Ishikawa (cell line): ENCODE results near the gene ZNF555.

Source experiments
- CEBPB ChIP-seq: IDR thresholded peaks from 2 replicates; pipeline ENCODE4 v1.6.1; 2012
- CREB1 ChIP-seq: IDR thresholded peaks from 2 replicates; pipeline ENCODE4 v1.6.1; 2012; ENCODE audit warnings: low read depth
- EGR1 ChIP-seq: IDR thresholded peaks from 2 replicates; pipeline ENCODE4 v1.6.1; 2012
- EP300 ChIP-seq: IDR thresholded peaks from 2 replicates; pipeline ENCODE4 v1.6.1; 2012; ENCODE audit warnings: borderline replicate concordance
- FOXM1 ChIP-seq: IDR thresholded peaks from 2 replicates; pipeline ENCODE4 v1.6.1; 2012; ENCODE audit warnings: low read depth, borderline replicate concordance
- NFIC ChIP-seq: IDR thresholded peaks from 2 replicates; pipeline ENCODE4 v1.6.1; 2012
- RAD21 ChIP-seq: IDR thresholded peaks from 2 replicates; pipeline ENCODE4 v1.6.1; 2012; ENCODE audit warnings: low read depth
- TAF1 ChIP-seq: IDR thresholded peaks from 2 replicates; pipeline ENCODE4 v1.6.1; 2012; ENCODE audit warnings: low read depth, mild to moderate bottlenecking
- TCF12 ChIP-seq: IDR thresholded peaks from 2 replicates; pipeline ENCODE4 v1.6.1; 2012; ENCODE audit warnings: low read depth
- TEAD4 ChIP-seq: IDR thresholded peaks from 2 replicates; pipeline ENCODE4 v1.6.1; 2012
- USF1 ChIP-seq: IDR thresholded peaks from 2 replicates; pipeline ENCODE4 v1.6.1; 2012
- YY1 ChIP-seq: IDR thresholded peaks from 2 replicates; pipeline ENCODE4 v1.6.1; 2012; ENCODE audit warnings: low read depth
- ZBTB7A ChIP-seq: IDR thresholded peaks from 2 replicates; pipeline ENCODE4 v1.6.1; 2012; ENCODE audit warnings: low read depth
- TF ChIP-seq, protein P1 (sequence below): IDR thresholded peaks from 2 replicates; pipeline ENCODE4 v1.6.1; 2012
- TF ChIP-seq, protein P2 (sequence below): IDR thresholded peaks from 2 replicates; pipeline ENCODE4 v1.6.1; 2012; ENCODE audit warnings: low read depth, mild to moderate bottlenecking

The ZNF555 gene

GRCh38 chr19:2795827-2796658 lies 45.2 kb upstream of the ZNF555 start:
- TF ChIP-seq TEAD4 (no peak), CREB1 (no peak), CEBPB (no peak), TAF1 (no peak), NFIC (no peak), USF1 (no peak), ZBTB7A (no peak), TCF12 (no peak), FOXM1 (no peak), EP300 (no peak), YY1 (no peak), RAD21 (no peak), EGR1 (no peak)
- TF ChIP-seq, protein P1, sequence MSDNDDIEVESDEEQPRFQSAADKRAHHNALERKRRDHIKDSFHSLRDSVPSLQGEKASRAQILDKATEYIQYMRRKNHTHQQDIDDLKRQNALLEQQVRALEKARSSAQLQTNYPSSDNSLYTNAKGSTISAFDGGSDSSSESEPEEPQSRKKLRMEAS = no peak
- TF ChIP-seq, protein P2, sequence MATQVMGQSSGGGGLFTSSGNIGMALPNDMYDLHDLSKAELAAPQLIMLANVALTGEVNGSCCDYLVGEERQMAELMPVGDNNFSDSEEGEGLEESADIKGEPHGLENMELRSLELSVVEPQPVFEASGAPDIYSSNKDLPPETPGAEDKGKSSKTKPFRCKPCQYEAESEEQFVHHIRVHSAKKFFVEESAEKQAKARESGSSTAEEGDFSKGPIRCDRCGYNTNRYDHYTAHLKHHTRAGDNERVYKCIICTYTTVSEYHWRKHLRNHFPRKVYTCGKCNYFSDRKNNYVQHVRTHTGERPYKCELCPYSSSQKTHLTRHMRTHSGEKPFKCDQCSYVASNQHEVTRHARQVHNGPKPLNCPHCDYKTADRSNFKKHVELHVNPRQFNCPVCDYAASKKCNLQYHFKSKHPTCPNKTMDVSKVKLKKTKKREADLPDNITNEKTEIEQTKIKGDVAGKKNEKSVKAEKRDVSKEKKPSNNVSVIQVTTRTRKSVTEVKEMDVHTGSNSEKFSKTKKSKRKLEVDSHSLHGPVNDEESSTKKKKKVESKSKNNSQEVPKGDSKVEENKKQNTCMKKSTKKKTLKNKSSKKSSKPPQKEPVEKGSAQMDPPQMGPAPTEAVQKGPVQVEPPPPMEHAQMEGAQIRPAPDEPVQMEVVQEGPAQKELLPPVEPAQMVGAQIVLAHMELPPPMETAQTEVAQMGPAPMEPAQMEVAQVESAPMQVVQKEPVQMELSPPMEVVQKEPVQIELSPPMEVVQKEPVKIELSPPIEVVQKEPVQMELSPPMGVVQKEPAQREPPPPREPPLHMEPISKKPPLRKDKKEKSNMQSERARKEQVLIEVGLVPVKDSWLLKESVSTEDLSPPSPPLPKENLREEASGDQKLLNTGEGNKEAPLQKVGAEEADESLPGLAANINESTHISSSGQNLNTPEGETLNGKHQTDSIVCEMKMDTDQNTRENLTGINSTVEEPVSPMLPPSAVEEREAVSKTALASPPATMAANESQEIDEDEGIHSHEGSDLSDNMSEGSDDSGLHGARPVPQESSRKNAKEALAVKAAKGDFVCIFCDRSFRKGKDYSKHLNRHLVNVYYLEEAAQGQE = no peak

DNA sequence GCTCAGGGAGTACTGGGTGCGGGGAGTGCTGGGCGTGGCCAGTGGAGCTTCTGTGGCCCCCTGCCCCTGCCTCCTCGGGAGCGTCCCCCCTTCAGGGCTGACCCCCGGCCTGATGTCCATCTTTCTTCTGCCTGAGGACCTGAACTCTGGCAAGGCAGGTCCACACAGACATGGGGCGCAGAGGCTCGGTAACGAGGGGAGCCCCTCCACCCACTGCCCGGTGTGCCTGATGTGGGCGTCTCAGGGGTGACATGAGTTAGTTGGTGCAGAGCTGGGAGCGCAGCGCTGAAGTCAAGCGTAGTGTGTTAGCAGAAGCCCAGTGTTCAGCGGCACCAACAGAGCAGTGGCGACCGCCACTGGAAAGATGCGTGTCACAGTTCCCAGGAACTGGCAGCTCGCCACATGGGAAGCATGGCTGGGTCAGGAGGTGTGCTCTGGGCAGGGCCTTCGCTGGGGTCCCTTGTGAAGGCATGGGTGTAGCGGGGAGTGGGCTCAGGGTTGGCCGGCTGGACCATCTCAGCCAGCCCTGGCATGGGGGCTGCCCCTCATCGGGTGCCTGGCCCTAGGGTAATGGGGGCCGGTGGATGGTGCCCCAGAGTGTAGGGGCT lies 44.5 kb upstream of the ZNF555 start:
- no peak for TF ChIP-seq USF1
- TF ChIP-seq EP300 = no peak
- TF ChIP-seq YY1 = no peak
- no peak for TF ChIP-seq RAD21
- no peak for TF ChIP-seq TEAD4
- no peak for TF ChIP-seq NFIC
- TF ChIP-seq EGR1 = no peak
- no peak for TF ChIP-seq TAF1
- TF ChIP-seq CEBPB = no peak
- TF ChIP-seq, protein P1 = no peak
- no peak for TF ChIP-seq FOXM1
- TF ChIP-seq, protein P2 = no peak
- no peak for TF ChIP-seq ZBTB7A
- TF ChIP-seq TCF12 = no peak
- TF ChIP-seq CREB1 = no peak

GRCh38 chr19:2797280-2797679 lies 44.0 kb upstream of the ZNF555 start:
- TF ChIP-seq, protein P1 = no peak
- no peak for TF ChIP-seq YY1
- TF ChIP-seq USF1 = no peak
- TF ChIP-seq CREB1 = no peak
- TF ChIP-seq TCF12 = no peak
- no peak for TF ChIP-seq TAF1
- TF ChIP-seq, protein P2 = no peak
- TF ChIP-seq TEAD4 = no peak
